HepG2 (cell line): ENCODE results near the gene GNAI2. TPM values are rescaled to one million over a fixed set of nuclear protein-coding genes. Genes with fewer than 3 reads are reported as not detected.

ENCODE experiments used
- CREBL2 ChIP-seq: sonication (generic); formaldehyde crosslinking; IDR thresholded peaks from 2 replicates; pipeline ENCODE4 v1.8.1; 2023; ENCODE audit warnings: missing genetic modification reagents, mild to moderate bottlenecking, borderline replicate concordance
- ERF ChIP-seq: IDR thresholded peaks from 2 replicates; pipeline ENCODE4 v1.6.1; 2018; ENCODE audit warnings: missing biosample characterization, missing genetic modification reagents
- FUBP1 ChIP-seq: sonication (generic); formaldehyde crosslinking; IDR thresholded peaks from 2 replicates; pipeline ENCODE4 v1.5.1; 2020; ENCODE audit warnings: missing genetic modification reagents, mild to moderate bottlenecking, borderline replicate concordance
- KAT2B ChIP-seq: fragments of 150-350 bp; IDR thresholded peaks from 2 replicates; pipeline ENCODE4 v1.6.1; 2014; ENCODE audit warnings: low read depth, low read length, borderline replicate concordance
- KIAA2018 ChIP-seq: sonication (generic); formaldehyde crosslinking; IDR thresholded peaks from 2 replicates; pipeline ENCODE4 v1.5.0; 2020; ENCODE audit warnings: mild to moderate bottlenecking, missing genetic modification reagents, borderline replicate concordance
- MED13 ChIP-seq: sonication (generic); formaldehyde crosslinking; IDR thresholded peaks from 2 replicates; pipeline ENCODE4 v1.5.0; 2020; ENCODE audit warnings: missing genetic modification reagents
- NCOR1 ChIP-seq: fragments of 200-600 bp; sonication (generic); IDR thresholded peaks from 2 replicates; pipeline ENCODE4 v1.7.0; 2017; ENCODE audit warnings: antibody characterized with exemption, low read length, borderline replicate concordance
- TRAFD1 ChIP-seq: sonication (generic); formaldehyde crosslinking; IDR thresholded peaks from 2 replicates; pipeline ENCODE4 v1.5.1; 2020; ENCODE audit warnings: missing genetic modification reagents, mild to moderate bottlenecking, borderline replicate concordance
- ZMYM3 ChIP-seq: sonication (generic); formaldehyde crosslinking; IDR thresholded peaks from 2 replicates; pipeline ENCODE4 v1.5.1; 2020; ENCODE audit warnings: mild to moderate bottlenecking, missing genetic modification reagents
- ZNF10 ChIP-seq: sonication (generic); formaldehyde crosslinking; IDR thresholded peaks from 2 replicates; pipeline ENCODE4 v1.4.0; 2020; ENCODE audit warnings: mild to moderate bottlenecking, low read depth, missing genetic modification reagents, borderline replicate concordance
- ZNF124 ChIP-seq: sonication (generic); formaldehyde crosslinking; IDR thresholded peaks from 2 replicates; pipeline ENCODE4 v1.4.0; 2020; ENCODE audit warnings: missing genetic modification reagents
- ZNF256 ChIP-seq: sonication (generic); formaldehyde crosslinking; conservative IDR thresholded peaks from 2 replicates; pipeline ENCODE4 v1.4.0; 2020; ENCODE audit warnings: missing genetic modification reagents
- ZNF3 ChIP-seq: IDR thresholded peaks from 2 replicates; pipeline ENCODE4 v1.7.0; 2017; ENCODE audit warnings: inconsistent platforms
- ZNF451 ChIP-seq: sonication (generic); formaldehyde crosslinking; IDR thresholded peaks from 2 replicates; pipeline ENCODE4 v1.5.0; 2020; ENCODE audit warnings: mild to moderate bottlenecking, missing genetic modification reagents
- ZNF652 ChIP-seq: IDR thresholded peaks from 2 replicates; pipeline ENCODE4 v1.6.1; 2016; ENCODE audit warnings: low read depth, borderline replicate concordance
- ZNF782 ChIP-seq: sonication (generic); formaldehyde crosslinking; IDR thresholded peaks from 2 replicates; pipeline ENCODE4 v1.4.0; 2020; ENCODE audit warnings: missing genetic modification reagents, mild to moderate bottlenecking, borderline replicate concordance
- ZNF891 ChIP-seq: sonication (generic); formaldehyde crosslinking; IDR thresholded peaks from 2 replicates; pipeline ENCODE4 v1.5.0; 2020; ENCODE audit warnings: mild to moderate bottlenecking, missing genetic modification reagents
- polyA plus RNA-seq, 8 experiments: library from polyadenylated mRNA; depleted of rRNA in 3 of 8; stranded (reverse) in 7 of 8; unstranded in 1 of 8; fragments of >200 nt; fragmentation: Illumina TruSeq in 4 of 8; extraction: Trizol in 4 of 8; gene quantifications; 2 replicates each; pipeline versions ENCODE4 v1.2.1 to v1.2.3, GENCODE V29; 2011 to 2016; ENCODE audit warnings: low read depth in 4 of 8, missing spikeins in 1 of 8, mixed read lengths in 1 of 8; ENCODE audit not compliant: insufficient read depth in 1 of 8
- total RNA-seq, 5 experiments: library from RNA; depleted of rRNA; stranded (reverse); fragments of >200 nt; fragmentation: Illumina TruSeq; extraction: Trizol; gene quantifications; 2 replicates each; pipeline ENCODE4 v1.2.3, GENCODE V29; 2016; ENCODE audit warnings: low read depth in 1 of 5

GNAI2 gene
- total and polyA plus RNA-seq, 2 of the 13 experiments (the other 11 are each of a cell fraction or from before 2014, with no cell fraction given), result 51.1 to 66.2 TPM

GRCh38 chr3:50205413-50206276 lies 30.4 kb upstream of the GNAI2 start (continued):
- no peak for TF ChIP-seq TRAFD1 (CRISPR knock-in tag)
- no peak for TF ChIP-seq KIAA2018 (CRISPR knock-in tag)
- TF ChIP-seq CREBL2, result no peak
- no peak for TF ChIP-seq ZMYM3 (CRISPR knock-in tag)
- no peak for TF ChIP-seq ZNF3
- TF ChIP-seq ZNF891 (CRISPR knock-in tag), result no peak
- TF ChIP-seq FUBP1, result 0 out of 2 replicates have a peak, but pooled peaks have one; percentile 55
- no peak for TF ChIP-seq ZNF256
- no peak for TF ChIP-seq ZNF782 (CRISPR knock-in tag)
- TF ChIP-seq ZNF652 (CRISPR knock-in tag), result no peak
- TF ChIP-seq ZNF451 (CRISPR knock-in tag), result no peak
- TF ChIP-seq MED13 (CRISPR knock-in tag), result no peak; the same call in 1 of the 2 replicates
- TF ChIP-seq ZNF124 (CRISPR knock-in tag), result no peak
- TF ChIP-seq KAT2B, result no peak
- TF ChIP-seq NCOR1, result no peak; the same call in 1 of the 2 replicates
- no peak for TF ChIP-seq ZNF10 (CRISPR knock-in tag)
- TF ChIP-seq ERF (CRISPR knock-in tag), result no peak
